A673 (cell line): ENCODE measurements around the gene SLC10A2. TPM values are rescaled to one million over a fixed set of nuclear protein-coding genes. Genes with fewer than 3 reads are reported as not detected.

Source experiments
- BruUV-seq: library from RNA; stranded (reverse); fragments of 400-500 nt; replicated peaks from 2 replicates; lab custom pipeline; 2021; lab: Mats Ljungman, UMichigan
- CTCF ChIA-PET: fragments of 300-600 bp; sonication (Branson Sonifier 250); formaldehyde crosslinking; loops from one replicate; lab custom pipeline; 2022; ENCODE audit warnings: antibody characterized with exemption; lab: Charles Lee
- POLR2A ChIA-PET: fragments of 300-600 bp; sonication (Branson Sonifier 250); formaldehyde crosslinking; loops from one replicate; lab custom pipeline; 2022; ENCODE audit warnings: antibody characterized with exemption; ENCODE audit not compliant: low non-redundant PET; lab: Charles Lee
- DNase-seq: peaks from one replicate; pipeline ENCODE4 v3.0.0-alpha.2; 2015; ENCODE audit warnings: low spot score
- H3K27ac ChIP-seq: fragments of 200-600 bp; sonication (generic); 2 replicates; pipeline ENCODE4 v1.5.1; 2016; ENCODE audit warnings: mixed run types, low read depth, mild to moderate bottlenecking, mixed read lengths, antibody characterized with exemption, low read length; ENCODE audit not compliant: poor library complexity, severe bottlenecking
- H3K27me3 ChIP-seq: fragments of 200-600 bp; sonication (generic); replicated peaks from 2 replicates; pipeline ENCODE4 v1.6.1; 2017; ENCODE audit warnings: mixed run types, low read depth, mild to moderate bottlenecking, mixed read lengths, antibody characterized with exemption, low read length; ENCODE audit not compliant: insufficient read depth, poor library complexity
- H3K36me3 ChIP-seq: fragments of 200-600 bp; sonication (generic); 2 replicates; pipeline ENCODE4 v1.6.1; 2016; ENCODE audit warnings: mixed run types, mild to moderate bottlenecking, mixed read lengths, antibody characterized with exemption, low read length; ENCODE audit not compliant: insufficient read depth, poor library complexity, severe bottlenecking
- H3K4me1 ChIP-seq: fragments of 200-600 bp; sonication (generic); 2 replicates; pipeline ENCODE4 v1.6.1; 2017; ENCODE audit warnings: mixed run types, mild to moderate bottlenecking, mixed read lengths, antibody characterized with exemption, low read length; ENCODE audit not compliant: insufficient read depth, poor library complexity, severe bottlenecking
- H3K4me3 ChIP-seq: fragments of 200-600 bp; sonication (generic); 2 replicates; pipeline ENCODE4 v1.5.1; 2016; ENCODE audit warnings: low read depth, mixed run types, mild to moderate bottlenecking, mixed read lengths, low read length; ENCODE audit not compliant: poor library complexity, severe bottlenecking
- H3K9me3 ChIP-seq: fragments of 200-600 bp; sonication (generic); 2 replicates; pipeline ENCODE4 v1.6.1; 2016; ENCODE audit warnings: mixed run types, low read depth, mild to moderate bottlenecking, mixed read lengths, antibody characterized with exemption, low read length; ENCODE audit not compliant: poor library complexity, severe bottlenecking
- CTCF ChIP-seq: fragments of 300-800, 200-600 bp; sonication (generic); conservative IDR thresholded peaks from 2 replicates; pipeline ENCODE4 v1.5.1; 2017; ENCODE audit warnings: low read depth, mild to moderate bottlenecking, antibody characterized with exemption, low read length, moderate library complexity, mixed read lengths
- EZH2 ChIP-seq: fragments of 200-600 bp; sonication (generic); IDR thresholded peaks from 2 replicates; pipeline ENCODE4 v1.6.1; 2017; ENCODE audit warnings: borderline replicate concordance, low read depth, mild to moderate bottlenecking, mixed read lengths, antibody characterized with exemption, low read length; ENCODE audit not compliant: poor library complexity, severe bottlenecking
- intact Hi-C: fragments of 100-400 bp; cut with micrococcal nuclease; formaldehyde crosslinking; loops from one replicate; pipeline ENCODE4 v1.10.0; 2022; ENCODE audit not compliant: unreplicated experiment
- total RNA-seq: library from RNA; stranded (reverse); gene quantifications from 2 replicates; pipeline ENCODE4 v1.2.3, GENCODE V29; 2021

Gene SLC10A2
- total RNA-seq, 1 experiment from 2014 or later, result not detected

DNA sequence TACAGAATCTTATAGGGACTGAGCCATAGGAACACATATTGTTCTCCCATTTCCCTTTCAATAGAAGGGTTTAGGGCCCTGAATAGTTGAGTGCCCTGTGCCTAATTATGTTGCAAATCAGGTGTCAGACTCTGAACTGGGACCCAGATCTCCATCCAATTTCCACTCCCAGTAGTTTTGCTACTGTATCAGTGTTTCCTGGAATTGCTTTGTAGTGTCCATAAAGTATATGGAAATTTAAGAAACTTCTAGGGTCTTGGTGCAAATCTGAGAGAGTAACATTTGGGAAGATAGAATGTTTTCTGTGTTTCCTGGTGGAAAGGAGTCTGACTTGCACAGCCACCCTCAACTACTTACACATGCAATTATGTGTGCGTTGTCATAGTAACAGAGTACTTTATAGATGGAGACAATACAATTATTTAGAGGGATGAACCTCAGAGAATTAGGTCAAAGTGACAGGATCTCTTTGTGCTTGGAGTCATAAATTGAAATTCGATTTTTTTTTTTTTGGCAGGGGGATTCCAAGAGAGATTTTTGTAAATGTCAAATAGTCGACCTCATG, 646 bp upstream of the SLC10A2 start:
- POLR2A ChIA-PET, result no interaction called here
- CTCF ChIA-PET, result no interaction called here
- BruUV-seq, result no TSS peak

DNA sequence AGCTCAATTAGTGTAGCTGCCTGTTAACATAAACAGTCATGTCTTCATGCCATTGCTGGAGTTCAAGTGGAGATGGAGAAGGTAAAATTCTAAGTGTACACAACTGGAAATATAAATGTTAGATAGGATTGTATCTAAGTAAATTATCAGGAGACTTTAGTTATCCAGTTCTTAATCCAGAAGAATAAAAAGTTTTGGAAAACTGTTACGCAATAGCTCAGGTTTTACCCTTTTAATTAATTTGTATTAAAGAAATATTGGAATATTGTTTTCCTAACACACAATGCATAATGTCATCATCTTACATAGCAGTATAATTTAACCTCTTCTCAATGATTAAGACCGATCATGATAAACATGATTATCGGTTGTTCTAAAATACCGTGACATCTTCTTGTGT, 2.8 kb downstream of the SLC10A2 start:
- BruUV-seq, result no TSS peak
- CTCF ChIA-PET, result no interaction called here
- POLR2A ChIA-PET, result no interaction called here
- TF ChIP-seq EZH2, result no peak
- no peak for TF ChIP-seq CTCF
- no peaks in the 10 kb centered on the region for H3K9me3 ChIP-seq
- intact Hi-C loops, result no loop called here
- no peak overlapping the region for H3K27ac ChIP-seq
- H3K36me3 ChIP-seq, result no peaks in the 10 kb centered on the region
- DNase-seq, result no peak
- H3K4me3 ChIP-seq, result no peak overlapping the region
- H3K27me3 ChIP-seq, result peaks cover 13% of the 10 kb centered on the region
- no peaks in the 10 kb centered on the region for H3K4me1 ChIP-seq

More for the DNA sequence above, 646 bp upstream of the SLC10A2 start:
- TF ChIP-seq EZH2 (no peak), CTCF (no peak)
- H3K4me1 ChIP-seq, result no peaks in the 10 kb centered on the region
- peaks cover 13% of the 10 kb centered on the region for H3K27me3 ChIP-seq
- H3K27ac ChIP-seq, result no peak overlapping the region
- no peak overlapping the region for H3K4me3 ChIP-seq
- H3K36me3 ChIP-seq, result no peaks in the 10 kb centered on the region
- intact Hi-C loops, result no loop called here
- DNase-seq, result no peak
- no peaks in the 10 kb centered on the region for H3K9me3 ChIP-seq

- H3K9me3 ChIP-seq, result no peaks in the 10 kb centered on the region
- H3K27me3 ChIP-seq, result peaks cover 13% of the 10 kb centered on the region
- CTCF ChIA-PET, result no interaction called here
- POLR2A ChIA-PET, result no interaction called here
- H3K27ac ChIP-seq, result no peak overlapping the region
- BruUV-seq, result no TSS peak
- no peaks in the 10 kb centered on the region for H3K4me1 ChIP-seq
- intact Hi-C loops, result no loop called here
- no peak for TF ChIP-seq EZH2
- TF ChIP-seq CTCF, result no peak
- no peak for DNase-seq
- no peak overlapping the region for H3K4me3 ChIP-seq
- no peaks in the 10 kb centered on the region for H3K36me3 ChIP-seq
Measured at GRCh38 chr13:103062079-103062478, 4.1 kb downstream of the SLC10A2 start.
